HEK293 (cell line): ENCODE data around the gene IRAK2.

Source experiments
- CTCF ChIA-PET: fragments of 350-600 bp; formaldehyde crosslinking; extraction: SDS; loops from one replicate; lab custom pipeline; 2021; ENCODE audit warnings: antibody characterized with exemption; lab: Yijun Ruan, JAX
- POLR2A ChIA-PET: fragments of 300-600 bp; formaldehyde crosslinking; extraction: SDS; loops from one replicate; lab custom pipeline; 2020; ENCODE audit warnings: antibody characterized with exemption, inconsistent platforms; lab: Yijun Ruan, JAX
- H3K27ac ChIP-seq: fragments of 200-500 bp; sonication (Bioruptor generic); 2 replicates; pipeline ENCODE4 v1.5.1; 2014; ENCODE audit warnings: low read depth, low read length, control low read depth, inconsistent platforms; ENCODE audit errors: extremely low read depth
- H3K36me3 ChIP-seq, 2 experiments: fragments of 200-500 bp in 1 of 2; sonication (Bioruptor generic) in 1 of 2; 1 replicate in 1 of 2; 2 replicates in 1 of 2; pipeline ENCODE4 v1.5.1; 2014 to 2017; ENCODE audit warnings: inconsistent platforms in 2 of 2, low read length in 2 of 2; ENCODE audit not compliant: control insufficient read depth in 2 of 2, insufficient read depth in 1 of 2
- H3K4me1 ChIP-seq: fragments of 200-500 bp; sonication (Bioruptor generic); 2 replicates; pipeline ENCODE4 v1.5.1; 2014; ENCODE audit warnings: mild to moderate bottlenecking, low read length, inconsistent platforms; ENCODE audit not compliant: control insufficient read depth, insufficient read depth
- H3K4me3 ChIP-seq: 2 replicates; pipeline ENCODE4 v1.5.1; 2011; ENCODE audit warnings: low read depth, mild to moderate bottlenecking, control low read depth, low read length, moderate library complexity
- H3K9me3 ChIP-seq: fragments of 200-500 bp; sonication (Bioruptor generic); 2 replicates; pipeline ENCODE4 v1.5.1; 2014; ENCODE audit warnings: low read depth, low read length, inconsistent platforms; ENCODE audit not compliant: control insufficient read depth, insufficient read depth
- BCL6B ChIP-seq: fragments of 450-650 bp; formaldehyde crosslinking; IDR thresholded peaks from 2 replicates; pipeline ENCODE4 v1.5.1; 2017; ENCODE audit warnings: missing biosample characterization, missing genetic modification characterization
- EGR2 ChIP-seq: fragments of 450-650 bp; formaldehyde crosslinking; IDR thresholded peaks from 2 replicates; pipeline ENCODE4 v1.5.1; 2016; ENCODE audit warnings: low read depth, missing biosample characterization, missing genetic modification characterization
- HOXA7 ChIP-seq: sonication (generic); formaldehyde crosslinking; IDR thresholded peaks from 2 replicates; pipeline ENCODE4 v1.8.1; 2022; ENCODE audit warnings: missing genetic modification reagents, borderline replicate concordance
- KLF8 ChIP-seq: fragments of 450-650 bp; formaldehyde crosslinking; IDR thresholded peaks from 2 replicates; pipeline ENCODE4 v1.5.1; 2016; ENCODE audit warnings: missing biosample characterization, missing genetic modification characterization
- SCRT2 ChIP-seq: fragments of 450-650 bp; formaldehyde crosslinking; IDR thresholded peaks from 2 replicates; pipeline ENCODE4 v1.5.1; 2016; ENCODE audit warnings: missing biosample characterization, missing genetic modification characterization
- ZNF169 ChIP-seq: fragments of 450-650 bp; formaldehyde crosslinking; IDR thresholded peaks from 2 replicates; pipeline ENCODE4 v1.5.1; 2016; ENCODE audit warnings: missing biosample characterization, missing genetic modification characterization
- ZNF184 ChIP-seq: fragments of 450-650 bp; IDR thresholded peaks from 2 replicates; pipeline ENCODE4 v1.5.1; 2018; ENCODE audit warnings: missing biosample characterization, mild to moderate bottlenecking, missing genetic modification characterization
- ZNF248 ChIP-seq: fragments of 450-650 bp; formaldehyde crosslinking; IDR thresholded peaks from 2 replicates; pipeline ENCODE4 v1.5.1; 2017; ENCODE audit warnings: missing biosample characterization, missing genetic modification characterization
- ZNF266 ChIP-seq: fragments of 450-650 bp; formaldehyde crosslinking; IDR thresholded peaks from 2 replicates; pipeline ENCODE4 v1.5.1; 2016; ENCODE audit warnings: missing biosample characterization, missing genetic modification characterization, low read depth
- ZNF394 ChIP-seq: fragments of 450-650 bp; formaldehyde crosslinking; IDR thresholded peaks from 2 replicates; pipeline ENCODE4 v1.5.1; 2016; ENCODE audit warnings: missing biosample characterization, missing genetic modification characterization, mild to moderate bottlenecking, moderate library complexity, borderline replicate concordance
- ZNF473 ChIP-seq: fragments of 450-650 bp; formaldehyde crosslinking; IDR thresholded peaks from 2 replicates; pipeline ENCODE4 v1.5.1; 2017; ENCODE audit warnings: missing biosample characterization, missing genetic modification characterization
- ZNF514 ChIP-seq: fragments of 450-650 bp; formaldehyde crosslinking; IDR thresholded peaks from 2 replicates; pipeline ENCODE4 v1.5.1; 2016; ENCODE audit warnings: missing biosample characterization, missing genetic modification characterization
- ZNF530 ChIP-seq: fragments of 450-650 bp; formaldehyde crosslinking; IDR thresholded peaks from 2 replicates; pipeline ENCODE4 v1.5.1; 2016; ENCODE audit warnings: low read depth, missing biosample characterization, missing genetic modification characterization
- ZNF544 ChIP-seq: fragments of 450-650 bp; formaldehyde crosslinking; IDR thresholded peaks from 2 replicates; pipeline ENCODE4 v1.5.0; 2017; ENCODE audit warnings: missing biosample characterization, missing genetic modification characterization
- ZNF558 ChIP-seq: fragments of 450-650 bp; formaldehyde crosslinking; IDR thresholded peaks from 2 replicates; pipeline ENCODE4 v1.5.1; 2016; ENCODE audit warnings: missing biosample characterization, missing genetic modification characterization
- ZNF624 ChIP-seq: fragments of 450-650 bp; formaldehyde crosslinking; IDR thresholded peaks from 2 replicates; pipeline ENCODE4 v1.5.1; 2017; ENCODE audit warnings: missing biosample characterization, missing genetic modification characterization
- ZNF843 ChIP-seq: fragments of 450-650 bp; formaldehyde crosslinking; IDR thresholded peaks from 2 replicates; pipeline ENCODE4 v1.5.1; 2016; ENCODE audit warnings: missing biosample characterization, missing genetic modification characterization
- TF ChIP-seq, protein P1 (sequence below): fragments of 450-650 bp; formaldehyde crosslinking; IDR thresholded peaks from 2 replicates; pipeline ENCODE4 v1.5.1; 2016; ENCODE audit warnings: missing biosample characterization, missing genetic modification characterization
- TF ChIP-seq, protein P2 (sequence below): IDR thresholded peaks from 2 replicates; pipeline ENCODE4 v1.6.1; 2011; ENCODE audit warnings: mild to moderate bottlenecking, low read depth, low read length, borderline replicate concordance
- TF ChIP-seq, protein P3 (sequence below): fragments of 450-650 bp; formaldehyde crosslinking; IDR thresholded peaks from 2 replicates; pipeline ENCODE4 v1.5.1; 2017; ENCODE audit warnings: missing biosample characterization, missing genetic modification characterization
- TF ChIP-seq, protein P4 (sequence below): fragments of 450-650 bp; formaldehyde crosslinking; IDR thresholded peaks from 2 replicates; pipeline ENCODE4 v1.5.1; 2016; ENCODE audit warnings: missing biosample characterization, missing genetic modification characterization

IRAK2 gene

GRCh38 chr3:10205451-10206165 lies 40.9 kb downstream of the IRAK2 start (continued):
- TF ChIP-seq, protein P1, sequence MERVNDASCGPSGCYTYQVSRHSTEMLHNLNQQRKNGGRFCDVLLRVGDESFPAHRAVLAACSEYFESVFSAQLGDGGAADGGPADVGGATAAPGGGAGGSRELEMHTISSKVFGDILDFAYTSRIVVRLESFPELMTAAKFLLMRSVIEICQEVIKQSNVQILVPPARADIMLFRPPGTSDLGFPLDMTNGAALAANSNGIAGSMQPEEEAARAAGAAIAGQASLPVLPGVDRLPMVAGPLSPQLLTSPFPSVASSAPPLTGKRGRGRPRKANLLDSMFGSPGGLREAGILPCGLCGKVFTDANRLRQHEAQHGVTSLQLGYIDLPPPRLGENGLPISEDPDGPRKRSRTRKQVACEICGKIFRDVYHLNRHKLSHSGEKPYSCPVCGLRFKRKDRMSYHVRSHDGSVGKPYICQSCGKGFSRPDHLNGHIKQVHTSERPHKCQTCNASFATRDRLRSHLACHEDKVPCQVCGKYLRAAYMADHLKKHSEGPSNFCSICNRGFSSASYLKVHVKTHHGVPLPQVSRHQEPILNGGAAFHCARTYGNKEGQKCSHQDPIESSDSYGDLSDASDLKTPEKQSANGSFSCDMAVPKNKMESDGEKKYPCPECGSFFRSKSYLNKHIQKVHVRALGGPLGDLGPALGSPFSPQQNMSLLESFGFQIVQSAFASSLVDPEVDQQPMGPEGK (tag by site-specific recombination): no peak
- TF ChIP-seq ZNF394 (tag by site-specific recombination) (no peak), ZNF169 (tag by site-specific recombination) (no peak)
- TF ChIP-seq, protein P2, sequence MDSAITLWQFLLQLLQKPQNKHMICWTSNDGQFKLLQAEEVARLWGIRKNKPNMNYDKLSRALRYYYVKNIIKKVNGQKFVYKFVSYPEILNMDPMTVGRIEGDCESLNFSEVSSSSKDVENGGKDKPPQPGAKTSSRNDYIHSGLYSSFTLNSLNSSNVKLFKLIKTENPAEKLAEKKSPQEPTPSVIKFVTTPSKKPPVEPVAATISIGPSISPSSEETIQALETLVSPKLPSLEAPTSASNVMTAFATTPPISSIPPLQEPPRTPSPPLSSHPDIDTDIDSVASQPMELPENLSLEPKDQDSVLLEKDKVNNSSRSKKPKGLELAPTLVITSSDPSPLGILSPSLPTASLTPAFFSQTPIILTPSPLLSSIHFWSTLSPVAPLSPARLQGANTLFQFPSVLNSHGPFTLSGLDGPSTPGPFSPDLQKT: no peak

GRCh38 chr3:10206166-10206511 lies 41.4 kb downstream of the IRAK2 start:
- Histone ChIP-seq H3K9me3 (no peaks in the 10 kb centered on the region), H3K27ac (no peak overlapping the region), H3K36me3 (no peaks in the 10 kb centered on the region; a peak in 1 of 3 replicates), H3K4me3 (no peak overlapping the region), H3K4me1 (no peaks in the 10 kb centered on the region)
- CTCF ChIA-PET: interaction anchor here (0.5 kb wide), 1 partner anchor 13 kb away, joined by 3 read pairs; no protein-coding TSS in a partner anchor
- POLR2A ChIA-PET: no interaction called here
- TF ChIP-seq SCRT2 (tag by site-specific recombination): no peak
- TF ChIP-seq, protein P3, sequence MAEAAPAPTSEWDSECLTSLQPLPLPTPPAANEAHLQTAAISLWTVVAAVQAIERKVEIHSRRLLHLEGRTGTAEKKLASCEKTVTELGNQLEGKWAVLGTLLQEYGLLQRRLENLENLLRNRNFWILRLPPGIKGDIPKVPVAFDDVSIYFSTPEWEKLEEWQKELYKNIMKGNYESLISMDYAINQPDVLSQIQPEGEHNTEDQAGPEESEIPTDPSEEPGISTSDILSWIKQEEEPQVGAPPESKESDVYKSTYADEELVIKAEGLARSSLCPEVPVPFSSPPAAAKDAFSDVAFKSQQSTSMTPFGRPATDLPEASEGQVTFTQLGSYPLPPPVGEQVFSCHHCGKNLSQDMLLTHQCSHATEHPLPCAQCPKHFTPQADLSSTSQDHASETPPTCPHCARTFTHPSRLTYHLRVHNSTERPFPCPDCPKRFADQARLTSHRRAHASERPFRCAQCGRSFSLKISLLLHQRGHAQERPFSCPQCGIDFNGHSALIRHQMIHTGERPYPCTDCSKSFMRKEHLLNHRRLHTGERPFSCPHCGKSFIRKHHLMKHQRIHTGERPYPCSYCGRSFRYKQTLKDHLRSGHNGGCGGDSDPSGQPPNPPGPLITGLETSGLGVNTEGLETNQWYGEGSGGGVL (tag by site-specific recombination): no peak
- TF ChIP-seq HOXA7 (CRISPR knock-in tag): no peak
- no peak for TF ChIP-seq ZNF473 (tag by site-specific recombination)

GRCh38 chr3:10213156-10213792 lies 48.6 kb downstream of the IRAK2 start:
- H3K9me3 ChIP-seq: no peaks in the 10 kb centered on the region
- no peak overlapping the region for H3K27ac ChIP-seq
- no peak for TF ChIP-seq ZNF184 (tag by site-specific recombination)
- TF ChIP-seq ZNF530 (tag by site-specific recombination): no peak
- TF ChIP-seq ZNF248 (tag by site-specific recombination): no peak
- TF ChIP-seq ZNF558 (tag by site-specific recombination): no peak
- TF ChIP-seq ZNF624 (tag by site-specific recombination): no peak
- TF ChIP-seq, protein P4, sequence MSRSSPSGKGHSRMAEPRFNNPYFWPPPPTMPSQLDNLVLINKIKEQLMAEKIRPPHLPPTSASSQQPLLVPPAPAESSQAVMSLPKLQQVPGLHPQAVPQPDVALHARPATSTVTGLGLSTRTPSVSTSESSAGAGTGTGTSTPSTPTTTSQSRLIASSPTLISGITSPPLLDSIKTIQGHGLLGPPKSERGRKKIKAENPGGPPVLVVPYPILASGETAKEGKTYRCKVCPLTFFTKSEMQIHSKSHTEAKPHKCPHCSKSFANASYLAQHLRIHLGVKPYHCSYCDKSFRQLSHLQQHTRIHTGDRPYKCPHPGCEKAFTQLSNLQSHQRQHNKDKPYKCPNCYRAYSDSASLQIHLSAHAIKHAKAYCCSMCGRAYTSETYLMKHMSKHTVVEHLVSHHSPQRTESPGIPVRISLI (tag by site-specific recombination): no peak
- no peak for TF ChIP-seq ZNF843 (tag by site-specific recombination)
- TF ChIP-seq ZNF266 (tag by site-specific recombination): no peak
- no peak for TF ChIP-seq ZNF473 (tag by site-specific recombination)
- TF ChIP-seq BCL6B: no peak
- no peak for TF ChIP-seq KLF8 (tag by site-specific recombination)
- no peak for TF ChIP-seq ZNF514 (tag by site-specific recombination)
- TF ChIP-seq ZNF544: no peak
- TF ChIP-seq EGR2 (tag by site-specific recombination): no peak
- CTCF ChIA-PET: interaction anchor here (0.5 kb wide), 1 partner anchor 500 kb away, joined by 3 read pairs; no protein-coding TSS in a partner anchor
- H3K4me1 ChIP-seq: no peaks in the 10 kb centered on the region
- H3K4me3 ChIP-seq: no peak overlapping the region
- peaks cover 0 to 10% of the 10 kb centered on the region in 2 experiments; a peak in 2 of 3 replicates for H3K36me3 ChIP-seq
- POLR2A ChIA-PET: interaction anchor here (0.6 kb wide), 1 partner anchor 513 kb away, joined by 4 read pairs; no protein-coding TSS in a partner anchor
